ENCODE measurements around the gene TXNDC8. TPM values are rescaled to one million over a fixed set of nuclear protein-coding genes. Genes with fewer than 3 reads are reported as not detected.

TXNDC8 gene
- polyA plus RNA-seq, 1 donor from 2014 or later, result not detected

DNA sequence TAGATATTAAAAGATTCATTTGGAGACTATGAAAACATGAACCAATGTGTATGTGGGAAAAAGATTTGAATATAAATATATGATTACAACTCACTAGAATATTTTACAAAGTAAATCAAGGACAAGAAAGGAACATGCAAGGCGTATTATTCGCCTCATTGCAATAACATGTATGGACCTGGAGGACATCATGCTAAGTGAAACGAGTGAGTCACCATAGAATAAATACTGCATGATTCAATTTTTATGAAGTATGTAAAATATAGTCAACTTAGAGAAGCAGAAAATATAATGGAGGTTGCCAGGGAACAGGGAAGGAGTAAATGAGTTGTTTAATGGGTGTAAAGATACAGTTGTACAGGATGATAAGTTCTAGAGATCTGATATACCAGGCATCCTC is 4.9 kb downstream of the TXNDC8 start:
- H3K27me3 ChIP-seq (ENCODE audit: insufficient read depth, low read depth, low read length), result no peaks in the 10 kb centered on the region
- no peak overlapping the region for H3K4me2 ChIP-seq (ENCODE audit: low read length)
- no peaks in the 10 kb centered on the region for H3F3A ChIP-seq (ENCODE audit: insufficient read depth, low read length, poor library complexity, severe bottlenecking)
- no peaks in the 10 kb centered on the region for H3K36me3 ChIP-seq (ENCODE audit: insufficient read depth, low read length)
- H3K4me3 ChIP-seq (ENCODE audit: low read length), result no peak overlapping the region
- TF ChIP-seq, protein P1, sequence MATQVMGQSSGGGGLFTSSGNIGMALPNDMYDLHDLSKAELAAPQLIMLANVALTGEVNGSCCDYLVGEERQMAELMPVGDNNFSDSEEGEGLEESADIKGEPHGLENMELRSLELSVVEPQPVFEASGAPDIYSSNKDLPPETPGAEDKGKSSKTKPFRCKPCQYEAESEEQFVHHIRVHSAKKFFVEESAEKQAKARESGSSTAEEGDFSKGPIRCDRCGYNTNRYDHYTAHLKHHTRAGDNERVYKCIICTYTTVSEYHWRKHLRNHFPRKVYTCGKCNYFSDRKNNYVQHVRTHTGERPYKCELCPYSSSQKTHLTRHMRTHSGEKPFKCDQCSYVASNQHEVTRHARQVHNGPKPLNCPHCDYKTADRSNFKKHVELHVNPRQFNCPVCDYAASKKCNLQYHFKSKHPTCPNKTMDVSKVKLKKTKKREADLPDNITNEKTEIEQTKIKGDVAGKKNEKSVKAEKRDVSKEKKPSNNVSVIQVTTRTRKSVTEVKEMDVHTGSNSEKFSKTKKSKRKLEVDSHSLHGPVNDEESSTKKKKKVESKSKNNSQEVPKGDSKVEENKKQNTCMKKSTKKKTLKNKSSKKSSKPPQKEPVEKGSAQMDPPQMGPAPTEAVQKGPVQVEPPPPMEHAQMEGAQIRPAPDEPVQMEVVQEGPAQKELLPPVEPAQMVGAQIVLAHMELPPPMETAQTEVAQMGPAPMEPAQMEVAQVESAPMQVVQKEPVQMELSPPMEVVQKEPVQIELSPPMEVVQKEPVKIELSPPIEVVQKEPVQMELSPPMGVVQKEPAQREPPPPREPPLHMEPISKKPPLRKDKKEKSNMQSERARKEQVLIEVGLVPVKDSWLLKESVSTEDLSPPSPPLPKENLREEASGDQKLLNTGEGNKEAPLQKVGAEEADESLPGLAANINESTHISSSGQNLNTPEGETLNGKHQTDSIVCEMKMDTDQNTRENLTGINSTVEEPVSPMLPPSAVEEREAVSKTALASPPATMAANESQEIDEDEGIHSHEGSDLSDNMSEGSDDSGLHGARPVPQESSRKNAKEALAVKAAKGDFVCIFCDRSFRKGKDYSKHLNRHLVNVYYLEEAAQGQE (IDR thresholded peaks at IDR 0.05; ENCODE audit: borderline replicate concordance), result no peak
- TF ChIP-seq MXI1 (conservative IDR thresholded peaks at IDR 0.05; ENCODE audit: poor library complexity, severe bottlenecking) (no peak), SMC3 (conservative IDR thresholded peaks at IDR 0.05; ENCODE audit: poor library complexity) (no peak), EZH2 (IDR thresholded peaks at IDR 0.05; ENCODE audit: borderline replicate concordance, insufficient read depth, low read length, poor library complexity, severe bottlenecking) (no peak)
- H3K9me3 ChIP-seq (ENCODE audit: low read length), result no peaks in the 10 kb centered on the region
- H3K79me2 ChIP-seq (replicated peaks; ENCODE audit: insufficient read depth, low read length), result no peaks in the 10 kb centered on the region
- no peaks in the 10 kb centered on the region for H3K9me2 ChIP-seq (ENCODE audit: insufficient read depth, low read length)
- H2AFZ ChIP-seq (ENCODE audit: low read depth, low read length), result no peak overlapping the region
- H3K9ac ChIP-seq (ENCODE audit: low read length), result no peak overlapping the region
- H3K27ac ChIP-seq (ENCODE audit: low read length), result no peak overlapping the region
- H4K20me1 ChIP-seq (ENCODE audit: insufficient read depth), result no peaks in the 10 kb centered on the region

DNA sequence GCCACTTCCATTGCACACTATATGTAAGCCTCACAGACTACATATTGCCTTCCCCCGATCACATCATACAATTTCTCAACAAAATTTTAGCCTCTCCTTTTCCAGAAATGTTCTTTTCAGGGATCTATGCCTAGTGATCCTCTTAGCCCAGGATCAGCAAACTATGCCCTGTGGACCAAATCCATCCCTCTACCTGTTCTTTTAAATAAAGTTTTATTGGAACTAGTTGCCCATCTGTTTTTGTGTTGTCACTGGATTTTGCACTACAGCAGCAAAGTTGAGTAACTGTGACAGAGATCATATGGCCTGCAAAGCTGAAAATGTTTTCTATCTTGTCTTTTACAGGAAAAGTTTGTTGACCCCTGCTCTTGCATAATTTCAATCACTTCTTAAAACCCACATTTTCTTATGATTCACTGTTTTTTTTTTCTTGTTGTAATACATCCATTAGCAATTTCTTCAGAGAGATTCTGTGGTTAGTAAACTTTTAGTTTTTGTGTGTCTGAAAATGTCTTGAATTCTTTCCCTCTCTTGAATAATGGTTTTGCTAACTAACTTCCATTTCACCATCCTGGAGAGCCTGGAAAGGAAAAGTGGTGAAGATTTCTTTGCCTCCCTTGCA is 7.1 kb downstream of the TXNDC8 start:
- no peaks in the 10 kb centered on the region for H3K36me3 ChIP-seq (ENCODE audit: insufficient read depth, low read length)

More for the DNA sequence above, 7.1 kb downstream of the TXNDC8 start:
- no peaks in the 10 kb centered on the region for H3K27me3 ChIP-seq (ENCODE audit: insufficient read depth, low read depth, low read length)
- no peak overlapping the region for H3K27ac ChIP-seq (ENCODE audit: low read length)
- no peaks in the 10 kb centered on the region for H3K9me2 ChIP-seq (ENCODE audit: insufficient read depth, low read length)
- no peak overlapping the region for H2AFZ ChIP-seq (ENCODE audit: low read depth, low read length)
- no peak overlapping the region for H3K9ac ChIP-seq (ENCODE audit: low read length)
- no peak overlapping the region for H3K4me2 ChIP-seq (ENCODE audit: low read length)
- no peaks in the 10 kb centered on the region for H3F3A ChIP-seq (ENCODE audit: insufficient read depth, low read length, poor library complexity, severe bottlenecking)
- H3K9me3 ChIP-seq (ENCODE audit: low read length), result no peaks in the 10 kb centered on the region
- no peak for TF ChIP-seq POLR2AphosphoS5 (IDR thresholded peaks at IDR 0.05)
- TF ChIP-seq, protein P1 (IDR thresholded peaks at IDR 0.05; ENCODE audit: borderline replicate concordance), result no peak
- TF ChIP-seq TAF1 (IDR thresholded peaks at IDR 0.05; ENCODE audit: low read depth), result no peak
- no peak for TF ChIP-seq SMC3 (conservative IDR thresholded peaks at IDR 0.05; ENCODE audit: poor library complexity)
- TF ChIP-seq, protein P2, sequence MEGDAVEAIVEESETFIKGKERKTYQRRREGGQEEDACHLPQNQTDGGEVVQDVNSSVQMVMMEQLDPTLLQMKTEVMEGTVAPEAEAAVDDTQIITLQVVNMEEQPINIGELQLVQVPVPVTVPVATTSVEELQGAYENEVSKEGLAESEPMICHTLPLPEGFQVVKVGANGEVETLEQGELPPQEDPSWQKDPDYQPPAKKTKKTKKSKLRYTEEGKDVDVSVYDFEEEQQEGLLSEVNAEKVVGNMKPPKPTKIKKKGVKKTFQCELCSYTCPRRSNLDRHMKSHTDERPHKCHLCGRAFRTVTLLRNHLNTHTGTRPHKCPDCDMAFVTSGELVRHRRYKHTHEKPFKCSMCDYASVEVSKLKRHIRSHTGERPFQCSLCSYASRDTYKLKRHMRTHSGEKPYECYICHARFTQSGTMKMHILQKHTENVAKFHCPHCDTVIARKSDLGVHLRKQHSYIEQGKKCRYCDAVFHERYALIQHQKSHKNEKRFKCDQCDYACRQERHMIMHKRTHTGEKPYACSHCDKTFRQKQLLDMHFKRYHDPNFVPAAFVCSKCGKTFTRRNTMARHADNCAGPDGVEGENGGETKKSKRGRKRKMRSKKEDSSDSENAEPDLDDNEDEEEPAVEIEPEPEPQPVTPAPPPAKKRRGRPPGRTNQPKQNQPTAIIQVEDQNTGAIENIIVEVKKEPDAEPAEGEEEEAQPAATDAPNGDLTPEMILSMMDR (IDR thresholded peaks at IDR 0.05; ENCODE audit: poor library complexity, severe bottlenecking), result no peak
- no peak for TF ChIP-seq EP300 (conservative IDR thresholded peaks at IDR 0.05; ENCODE audit: poor library complexity, severe bottlenecking)
- no peak for TF ChIP-seq MXI1 (conservative IDR thresholded peaks at IDR 0.05; ENCODE audit: poor library complexity, severe bottlenecking)
- TF ChIP-seq RAD21 (conservative IDR thresholded peaks at IDR 0.05), result no peak
- no peak for TF ChIP-seq EZH2 (IDR thresholded peaks at IDR 0.05; ENCODE audit: borderline replicate concordance, insufficient read depth, low read length, poor library complexity, severe bottlenecking)
- H3K79me2 ChIP-seq (replicated peaks; ENCODE audit: insufficient read depth, low read length), result no peaks in the 10 kb centered on the region
- no peaks in the 10 kb centered on the region for H4K20me1 ChIP-seq (ENCODE audit: insufficient read depth)
- H3K4me3 ChIP-seq (ENCODE audit: low read length), result no peak overlapping the region

Data from neural cell (in vitro differentiated cells).